Spleen (tissue), 7 donors: ENCODE data around the gene USP15.
"Not testable (repeated sequence)": the region's sequence is repeated elsewhere in the genome, so short reads cannot be mapped to it uniquely, and the experiment has no call there.

Source experiments
- CTCF ChIP-seq, 11 experiments: fragments of 200-600 bp in 7 of 11; fragments of 450-650 bp in 4 of 11; sonication (generic) in 4 of 11; IDR thresholded peaks in 8 of 11; conservative IDR thresholded peaks in 3 of 11; 1 replicate in 7 of 11; 2 replicates in 4 of 11; pipeline versions ENCODE4 v1.4.0 to v1.8.0; 2016 to 2021; ENCODE audit warnings: antibody characterized with exemption in 11 of 11, inconsistent platforms in 4 of 11, mild to moderate bottlenecking in 1 of 11
- POLR2A ChIP-seq, 3 donors: fragments of 450-650 bp; IDR thresholded peaks; one replicate each; pipeline ENCODE4 v1.5.1; 2017; ENCODE audit warnings: antibody characterized with exemption in 3 of 3, mild to moderate bottlenecking in 1 of 3
- POLR2AphosphoS5 ChIP-seq, 3 donors: sonication (generic); formaldehyde crosslinking; IDR thresholded peaks; one replicate each; pipeline ENCODE4 v1.5.1; 2017; ENCODE audit warnings: antibody characterized with exemption in 3 of 3
- donor health status: DM: no; HTN: no; CAD: no; lungs with moderate emphysema.
- donor health status: DM: no; HTN: no; CAD: no.
- donor health status: DM: no; HTN: no; CAD: no.

GRCh38 chr12:62368430-62369223 is 108.4 kb downstream of the USP15 start:
- not testable (repeated sequence) for TF ChIP-seq CTCF (IDR thresholded peaks at IDR 0.05 in 8 of 11, conservative IDR thresholded peaks at IDR 0.05 in 3 of 11); POLR2A (IDR thresholded peaks at IDR 0.05); POLR2AphosphoS5 (IDR thresholded peaks at IDR 0.05)
